G401.6 (cell line): ENCODE data around the gene AQP12A.
"Not testable (repeated sequence)": the region's sequence is repeated elsewhere in the genome, so short reads cannot be mapped to it uniquely, and the experiment has no call there.

Experiments
- FAIRE-seq: peaks from 2 replicates; lab custom pipeline; 2012; peaks lifted over from hg19 to GRCh38; lab: Jason Lieb, UNC

AQP12A gene

GRCh38 chr2:240691631-240692420 is at the start of gene AQP12A:
Gene AQP12A (plus strand): TSS chr2:240691866. CDS start chr2:240691914, 48 bp downstream.
- FAIRE-seq = not testable (repeated sequence)

DNA sequence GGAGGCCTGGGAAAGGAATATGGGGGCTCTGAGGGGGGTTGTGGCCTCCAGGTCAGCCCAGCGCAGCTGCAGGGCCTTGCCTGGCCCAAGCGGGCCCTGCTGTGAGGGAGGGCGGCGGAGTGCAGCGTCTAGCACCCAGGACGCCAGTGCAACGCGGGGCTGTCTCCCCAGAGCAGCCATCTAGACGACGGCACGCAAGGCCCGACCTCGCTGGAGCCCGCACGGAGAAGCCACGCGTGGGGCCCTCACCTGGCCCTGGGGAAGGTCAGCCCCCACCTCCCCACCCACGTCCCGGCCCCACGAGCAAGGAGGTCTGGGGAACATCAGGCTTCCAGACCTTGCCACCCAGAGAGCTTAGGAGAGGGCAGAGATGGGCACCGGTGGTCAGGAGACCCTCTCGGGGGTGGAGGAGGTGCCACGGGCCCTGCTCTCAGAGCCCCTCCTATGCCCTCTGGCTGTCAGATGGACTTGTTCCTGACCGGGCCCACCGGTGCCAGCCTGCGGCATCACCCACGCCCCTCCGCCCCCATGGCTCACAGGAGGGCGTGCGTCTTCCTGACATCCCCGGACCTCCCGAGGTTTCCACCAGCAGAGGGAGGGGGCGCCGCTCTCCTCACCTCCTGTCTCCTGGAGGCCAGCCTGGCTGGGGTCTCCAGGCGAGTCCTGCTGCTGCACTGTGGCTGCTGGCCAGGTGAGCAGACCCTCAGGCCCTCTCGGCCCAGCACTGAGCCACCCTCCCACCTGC is 49.4 kb upstream of the AQP12A start:
- FAIRE-seq = no peak

- no peak for FAIRE-seq
Measured at GRCh38 chr2:240642806-240643092, 48.9 kb upstream of the AQP12A start.

- FAIRE-seq = no peak
Measured at GRCh38 chr2:240643093-240643810, 48.4 kb upstream of the AQP12A start.

GRCh38 chr2:240643811-240644150 is 47.9 kb upstream of the AQP12A start:
- FAIRE-seq = no peak

GRCh38 chr2:240644171-240644651 is 47.5 kb upstream of the AQP12A start:
- FAIRE-seq = no peak

- no peak for FAIRE-seq
Measured at GRCh38 chr2:240644859-240645301, 46.8 kb upstream of the AQP12A start.

- no peak for FAIRE-seq
Measured at GRCh38 chr2:240645346-240645745, 46.3 kb upstream of the AQP12A start.

GRCh38 chr2:240645801-240646175 is 45.9 kb upstream of the AQP12A start:
- no peak for FAIRE-seq

- no peak for FAIRE-seq
Measured at GRCh38 chr2:240646176-240646899, 45.3 kb upstream of the AQP12A start.

GRCh38 chr2:240646900-240647502 is 44.7 kb upstream of the AQP12A start:
- FAIRE-seq = no peak

GRCh38 chr2:240647503-240648154 is 44.0 kb upstream of the AQP12A start:
- FAIRE-seq = no peak

GRCh38 chr2:240648155-240648649 is 43.5 kb upstream of the AQP12A start:
- no peak for FAIRE-seq

DNA sequence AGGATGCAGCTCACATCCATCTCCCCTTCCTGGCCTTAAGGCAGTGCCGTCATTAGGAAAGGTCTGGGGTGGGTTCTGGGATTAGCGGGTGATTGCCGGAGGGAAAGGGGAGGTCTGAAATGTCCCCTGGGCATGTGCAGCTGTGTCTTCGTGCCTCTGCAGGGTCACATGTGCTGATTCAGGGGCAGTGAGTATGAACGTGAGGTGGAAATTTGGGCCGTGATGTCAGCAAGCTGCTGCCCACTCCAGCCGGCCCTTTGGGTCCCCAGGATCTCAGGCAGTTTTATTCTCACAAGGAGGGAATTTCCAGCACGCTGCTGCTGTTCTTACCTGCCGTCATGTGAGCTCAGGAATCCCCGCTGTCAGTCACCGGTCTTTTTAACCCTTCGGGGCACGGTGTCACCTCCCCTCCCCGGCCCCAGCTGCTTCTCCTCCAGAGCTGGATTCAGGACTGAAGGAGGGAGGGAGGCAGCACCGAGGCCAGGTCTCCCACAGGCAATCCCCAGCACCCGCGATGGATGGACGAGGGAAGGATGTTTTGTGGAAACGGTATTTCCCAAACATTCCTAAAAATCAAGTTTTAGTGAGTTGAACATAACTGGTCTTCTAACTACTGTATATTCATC is 42.9 kb upstream of the AQP12A start:
- no peak for FAIRE-seq

DNA sequence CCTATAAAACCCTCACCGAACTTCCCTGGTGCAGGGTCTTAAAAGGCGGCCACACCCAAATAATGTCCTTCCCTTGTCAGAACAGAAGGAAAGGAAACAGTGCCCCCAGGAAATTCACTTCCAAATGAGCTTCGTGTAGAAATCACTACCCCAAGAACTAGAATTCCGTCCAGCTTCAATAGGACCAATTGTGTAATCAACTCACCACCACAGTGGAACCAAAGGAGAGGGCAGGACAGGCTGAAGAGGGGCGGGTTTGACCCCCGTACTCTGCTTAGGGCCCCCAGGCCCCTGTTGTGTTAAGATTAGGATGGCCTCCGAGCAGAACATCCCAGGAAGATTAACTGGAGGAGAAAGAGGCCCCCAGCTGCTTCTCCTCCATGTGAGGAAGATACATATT is 42.3 kb upstream of the AQP12A start:
- no peak for FAIRE-seq

GRCh38 chr2:240650254-240650965 is 41.3 kb upstream of the AQP12A start:
- FAIRE-seq = no peak

GRCh38 chr2:240651185-240651584 is 40.5 kb upstream of the AQP12A start:
- FAIRE-seq = no peak

GRCh38 chr2:240655931-240656886 is 35.5 kb upstream of the AQP12A start:
- FAIRE-seq = no peak

- not testable (repeated sequence) for FAIRE-seq
Measured at GRCh38 chr2:240659883-240660282, 31.8 kb upstream of the AQP12A start.
